SK-N-SH (cell line): Measurements from ENCODE around the gene ZNF532. TPM values are rescaled to one million over a fixed set of nuclear protein-coding genes. Genes with fewer than 3 reads are reported as not detected.

ENCODE experiments used
- CTCF ChIA-PET: fragments of 300-600, 350-600 bp; formaldehyde crosslinking; extraction: SDS; loops from one replicate; lab custom pipeline; 2021; lab: Yijun Ruan, JAX
- POLR2A ChIA-PET: fragments of 350-600 bp; sonication (Branson Sonifier 250); formaldehyde crosslinking; extraction: SDS; loops from one replicate; lab custom pipeline; 2020; ENCODE audit warnings: antibody characterized with exemption, inconsistent platforms; lab: Yijun Ruan, JAX
- DNase-seq: peaks from one replicate; pipeline ENCODE4 v3.0.0; 2012
- H2AFZ ChIP-seq: fragments of 200-600 bp; sonication (generic); 2 replicates; pipeline ENCODE4 v1.8.1; 2016; ENCODE audit warnings: antibody characterized with exemption, mild to moderate bottlenecking, low read depth
- H3F3A ChIP-seq: fragments of 200-600 bp; sonication (generic); replicated peaks from 2 replicates; pipeline ENCODE3; 2016; ENCODE audit warnings: antibody characterized with exemption, mild to moderate bottlenecking; ENCODE audit not compliant: insufficient read depth
- H3K27ac ChIP-seq, 2 experiments: fragments of 200-500 bp in 1 of 2; fragments of 200-600 bp in 1 of 2; sonication (Bioruptor generic) in 1 of 2; sonication (generic), shearing (Covaris generic) in 1 of 2; 2 replicates each; pipeline versions ENCODE4 v1.5.1 to v1.6.1; 2014 to 2016; ENCODE audit warnings: low read depth in 2 of 2, inconsistent platforms in 1 of 2, low read length in 1 of 2, mild to moderate bottlenecking in 1 of 2, mixed read lengths in 1 of 2
- H3K27me3 ChIP-seq: fragments of 200-600 bp; sonication (generic), shearing (Covaris generic); 2 replicates; pipeline ENCODE4 v1.6.1; 2016; ENCODE audit warnings: mixed run types; ENCODE audit not compliant: insufficient read depth
- H3K36me3 ChIP-seq, 2 experiments: fragments of 200-500 bp in 1 of 2; fragments of 200-600 bp in 1 of 2; sonication (Bioruptor generic) in 1 of 2; sonication (generic) in 1 of 2; replicated peaks in 1 of 2; 2 replicates each; pipeline versions ENCODE3 to v1.5.1; 2014 to 2016; ENCODE audit warnings: low read length in 1 of 2, mild to moderate bottlenecking in 1 of 2; ENCODE audit not compliant: insufficient read depth in 2 of 2, control insufficient read depth in 1 of 2
- H3K4me1 ChIP-seq, 2 experiments: fragments of 200-500 bp in 1 of 2; fragments of 200-600 bp in 1 of 2; sonication (Bioruptor generic) in 1 of 2; sonication (generic), shearing (Covaris generic) in 1 of 2; 2 replicates each; pipeline versions ENCODE4 v1.5.1 to v1.6.1; 2014 to 2016; ENCODE audit warnings: low read depth in 1 of 2, low read length in 1 of 2, mixed run types in 1 of 2; ENCODE audit not compliant: insufficient read depth in 2 of 2, control insufficient read depth in 1 of 2
- H3K4me2 ChIP-seq: fragments of 200-600 bp; sonication (generic), shearing (Covaris generic); 2 replicates; pipeline ENCODE4 v1.6.1; 2017; ENCODE audit warnings: mixed run types
- H3K4me3 ChIP-seq, 2 experiments: fragments of 200-500 bp in 1 of 2; fragments of 200-600 bp in 1 of 2; sonication (Bioruptor generic) in 1 of 2; sonication (generic), shearing (Covaris generic) in 1 of 2; 2 replicates each; pipeline versions ENCODE4 v1.5.1 to v1.8.1; 2014 to 2016; ENCODE audit warnings: low read depth in 2 of 2, inconsistent platforms in 1 of 2, low read length in 1 of 2, mild to moderate bottlenecking in 1 of 2, mixed read lengths in 1 of 2, moderate library complexity in 1 of 2
- H3K79me2 ChIP-seq: fragments of 200-600 bp; sonication (generic); 2 replicates; pipeline ENCODE4 v1.8.1; 2017; ENCODE audit warnings: mild to moderate bottlenecking; ENCODE audit not compliant: insufficient read depth
- H3K9ac ChIP-seq: fragments of 200-600 bp; sonication (generic); 2 replicates; pipeline ENCODE4 v1.6.1; 2017; ENCODE audit warnings: mixed run types
- H3K9me2 ChIP-seq: fragments of 200-600 bp; sonication (generic); 2 replicates; pipeline ENCODE4 v1.6.1; 2017; ENCODE audit warnings: mixed run types
- H3K9me3 ChIP-seq: fragments of 200-600 bp; sonication (generic); 2 replicates; pipeline ENCODE4 v1.6.1; 2017; ENCODE audit warnings: mixed run types, mild to moderate bottlenecking, moderate library complexity
- H4K20me1 ChIP-seq: fragments of 200-600 bp; sonication (generic); 2 replicates; pipeline ENCODE4 v1.6.1; 2017; ENCODE audit warnings: mild to moderate bottlenecking, mixed run types; ENCODE audit not compliant: insufficient read depth
- CHD2 ChIP-seq: fragments of 150-350 bp; IDR thresholded peaks from 2 replicates; pipeline ENCODE4 v1.6.1; 2018; ENCODE audit warnings: low read length; ENCODE audit not compliant: partially characterized antibody
- ELF1 ChIP-seq: IDR thresholded peaks from 2 replicates; pipeline ENCODE4 v1.4.0; 2012
- FOSL2 ChIP-seq: IDR thresholded peaks from 2 replicates; pipeline ENCODE4 v1.4.0; 2012; ENCODE audit warnings: low read depth, mild to moderate bottlenecking, moderate library complexity, borderline replicate concordance
- FOXJ3 ChIP-seq: sonication (generic); formaldehyde crosslinking; IDR thresholded peaks from 2 replicates; pipeline ENCODE4 v1.5.1; 2020; ENCODE audit warnings: mild to moderate bottlenecking, missing genetic modification reagents
- FOXM1 ChIP-seq: IDR thresholded peaks from 2 replicates; pipeline ENCODE4 v1.4.0; 2012; ENCODE audit warnings: low read depth, mild to moderate bottlenecking
- GABPA ChIP-seq: IDR thresholded peaks from 2 replicates; pipeline ENCODE4 v1.4.0; 2012; ENCODE audit warnings: low read depth, mild to moderate bottlenecking
- GATA2 ChIP-seq: sonication (generic); formaldehyde crosslinking; IDR thresholded peaks from 2 replicates; pipeline ENCODE4 v1.5.0; 2020; ENCODE audit warnings: mild to moderate bottlenecking, missing genetic modification reagents
- MEF2A ChIP-seq: IDR thresholded peaks from 2 replicates; pipeline ENCODE4 v1.4.0; 2012; ENCODE audit warnings: low read depth, borderline replicate concordance
- MXI1 ChIP-seq: IDR thresholded peaks from 2 replicates; pipeline ENCODE4 v1.6.1; 2012; ENCODE audit warnings: mild to moderate bottlenecking, low read depth, low read length, improper control_type of control experiment
- NFIC ChIP-seq: IDR thresholded peaks from 2 replicates; pipeline ENCODE4 v1.4.0; 2012; ENCODE audit warnings: borderline replicate concordance
- PBX3 ChIP-seq: IDR thresholded peaks from 2 replicates; pipeline ENCODE4; 2012
- POLR2AphosphoS5 ChIP-seq: IDR thresholded peaks from 2 replicates; pipeline ENCODE4 v1.6.1; 2012; ENCODE audit warnings: low read depth, low read length
- RCOR1 ChIP-seq: fragments of 150-350 bp; IDR thresholded peaks from 2 replicates; pipeline ENCODE4 v1.6.1; 2017; ENCODE audit warnings: antibody characterized with exemption, low read length
- RFX5 ChIP-seq: IDR thresholded peaks from 2 replicates; pipeline ENCODE4 v1.6.1; 2012; ENCODE audit warnings: mild to moderate bottlenecking, improper control_type of control experiment, low read length
- SIN3A ChIP-seq: IDR thresholded peaks from 2 replicates; pipeline ENCODE4 v1.6.1; 2012; ENCODE audit warnings: low read depth, mild to moderate bottlenecking, low read length, moderate library complexity, borderline replicate concordance
- SMC3 ChIP-seq: IDR thresholded peaks from 2 replicates; pipeline ENCODE4 v1.6.1; 2012; ENCODE audit warnings: low read depth, low read length, improper control_type of control experiment
- TAF1 ChIP-seq: IDR thresholded peaks from 2 replicates; pipeline ENCODE4 v1.6.1; 2012; ENCODE audit warnings: low read depth, mild to moderate bottlenecking, low read length, moderate library complexity, borderline replicate concordance
- TEAD4 ChIP-seq: IDR thresholded peaks from 2 replicates; pipeline ENCODE4 v1.4.0; 2012; ENCODE audit warnings: mild to moderate bottlenecking, borderline replicate concordance; ENCODE audit not compliant: insufficient read depth
- USF1 ChIP-seq: IDR thresholded peaks from 2 replicates; pipeline ENCODE4 v1.4.0; 2012; ENCODE audit warnings: low read depth, borderline replicate concordance
- WGBS: methylation state at CpG from one replicate; pipeline ENCODE4 v1.1.6; 2017; ENCODE audit warnings: low lambda C conversion rate; 5-methylcytosine and 5-hydroxymethylcytosine counted together
- polyA plus RNA-seq, 3 experiments: library from polyadenylated mRNA; depleted of rRNA; stranded (reverse); fragments of >200 nt; gene quantifications; 2 replicates each; pipeline ENCODE4 v1.2.3, GENCODE V29; 2012

ZNF532 gene
- polyA plus RNA-seq, 1 of the 3 experiments (the other 2 are of a cell fraction) = 34.7 TPM

DNA sequence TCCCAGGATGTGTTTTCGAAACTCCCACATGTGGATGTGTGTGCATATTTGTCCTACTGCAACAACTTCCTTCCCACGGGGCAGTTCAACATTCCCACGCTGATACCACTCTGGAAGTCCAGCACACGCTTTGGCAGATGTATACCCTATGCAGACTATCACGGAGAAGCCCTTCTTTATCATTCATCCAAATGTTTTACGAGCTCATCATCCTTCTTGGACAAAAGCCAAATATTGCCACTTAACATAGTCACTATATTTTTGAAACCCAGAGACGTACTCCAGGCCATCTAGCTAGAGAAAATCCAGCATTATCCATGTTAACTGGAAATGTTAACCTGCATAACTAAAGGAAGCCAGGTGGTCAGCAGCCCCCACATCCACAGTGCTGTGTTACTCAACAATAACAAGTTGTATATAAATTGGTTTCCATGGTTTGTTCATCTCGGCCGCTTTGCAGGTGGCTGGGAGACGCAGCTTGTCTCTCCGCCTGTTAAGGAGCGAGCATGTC lies 131.5 kb downstream of the ZNF532 start (continued):
- peak; percentile 71 for TF ChIP-seq PBX3
- no peak for TF ChIP-seq RFX5
- TF ChIP-seq POLR2AphosphoS5 = peak; percentile 12; the same call in 1 of the 2 replicates
- no peak for TF ChIP-seq MEF2A
- no peak for TF ChIP-seq USF1
- TF ChIP-seq SMC3 = no peak
- TF ChIP-seq SIN3A = no peak

- Histone ChIP-seq H3K4me1 (peaks cover 8 to 55% of the 10 kb centered on the region in 2 experiments; a peak in 3 of 4 replicates), H3K36me3 (no peaks in the 10 kb centered on the region), H3K9me3 (no peaks in the 10 kb centered on the region), H3K27me3 (no peaks in the 10 kb centered on the region), H2AFZ (no peak overlapping the region), H3K4me2 (0 out of 2 replicates have a peak overlapping the region, but pooled peaks have one; percentile 13), H3K9ac (peak overlapping the region; percentile 57; the same call in 1 of the 2 replicates), H4K20me1 (no peaks in the 10 kb centered on the region), H3K4me3 (no peak overlapping the region)
- POLR2A ChIA-PET = no interaction called here
- TF ChIP-seq TAF1 (no peak), FOXJ3 (CRISPR knock-in tag) (no peak), ELF1 (no peak), NFIC (no peak), SIN3A (no peak), RFX5 (no peak), CHD2 (no peak), MXI1 (no peak)
- TF ChIP-seq, all 33 proteins: peak for 0
- H3K79me2 ChIP-seq = no peaks in the 10 kb centered on the region
- DNase-seq = no peak
- CTCF ChIA-PET = interaction anchor here (1.0 kb wide), 1 partner anchor 31 kb away, joined by 4 read pairs; no protein-coding TSS in a partner anchor
- peaks cover 76% of the 10 kb centered on the region for H3F3A ChIP-seq
- H3K27ac ChIP-seq = peak overlapping the region; percentile 12 to 100; a peak in 2 of 4 replicates
- no peaks in the 10 kb centered on the region for H3K9me2 ChIP-seq
- 93% methylated on average over 7 of the region's 7 CpGs for WGBS
Measured at GRCh38 chr18:58996696-58997095, 132.0 kb downstream of the ZNF532 start.

DNA sequence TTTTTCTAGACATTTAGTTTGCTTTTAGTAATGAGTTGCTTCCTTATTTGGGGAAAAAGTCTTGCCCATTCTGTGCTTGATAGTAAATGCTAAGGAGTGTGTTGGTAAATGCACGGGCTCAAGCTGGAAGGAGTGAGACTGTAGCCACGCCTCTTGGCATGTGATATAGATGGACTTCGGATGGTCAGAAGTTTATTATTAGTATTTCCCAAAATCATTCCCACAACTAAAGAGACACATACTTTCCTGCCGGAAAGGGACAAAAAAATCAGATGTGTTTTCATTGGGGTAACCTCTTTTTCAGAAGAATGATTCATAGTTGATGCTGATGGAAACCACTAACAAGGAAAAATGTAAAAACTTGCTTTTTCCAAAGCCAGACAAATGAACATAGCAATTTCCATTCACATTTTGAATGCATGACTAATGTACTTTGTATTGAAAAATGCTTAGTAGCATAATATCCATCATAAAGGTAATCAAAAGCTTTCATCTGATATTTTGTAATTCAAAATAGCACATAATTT lies 133.2 kb downstream of the ZNF532 start:
- H3K79me2 ChIP-seq = no peaks in the 10 kb centered on the region
- no peaks in the 10 kb centered on the region for H3K9me2 ChIP-seq
- H3K27ac ChIP-seq = peak overlapping the region; percentile 64 to 100; a peak in 3 of 4 replicates
- H3K9ac ChIP-seq = peak overlapping the region; percentile 72; the same call in 1 of the 2 replicates
- ChIA-PET CTCF (interaction anchor here (1.2 kb wide), 1 partner anchor 87 kb away, joined by 4 read pairs; no protein-coding TSS in a partner anchor), POLR2A (interaction anchor here (0.7 kb wide), 1 partner anchor 117 kb away, joined by 4 read pairs; no protein-coding TSS in a partner anchor)
- no peak overlapping the region for H2AFZ ChIP-seq
- H3F3A ChIP-seq = peaks cover 65% of the 10 kb centered on the region
- H3K9me3 ChIP-seq = no peaks in the 10 kb centered on the region
- no peaks in the 10 kb centered on the region for H4K20me1 ChIP-seq
- H3K4me1 ChIP-seq = peaks cover 4 to 43% of the 10 kb centered on the region in 2 experiments; a peak in 3 of 4 replicates
- no peaks in the 10 kb centered on the region for H3K36me3 ChIP-seq
- DNase-seq = no peak
- H3K4me3 ChIP-seq = peak overlapping the region in 1 of 2 experiments; percentile 41; a peak in 1 of 4 replicates
- 17% methylated on average over 4 of the region's 4 CpGs for WGBS
- H3K27me3 ChIP-seq = no peaks in the 10 kb centered on the region
- H3K4me2 ChIP-seq = peak overlapping the region; percentile 69
- no peak for TF ChIP-seq FOXJ3 (CRISPR knock-in tag)
- TF ChIP-seq GABPA = 0 out of 2 replicates have a peak, but pooled peaks have one; percentile 20
- TF ChIP-seq FOXM1 = peak; percentile 55; the same call in 1 of the 2 replicates
- TF ChIP-seq GATA2 (CRISPR knock-in tag) = no peak
- peak; percentile 80 for TF ChIP-seq PBX3
- peak; percentile 87 for TF ChIP-seq FOSL2
- no peak for TF ChIP-seq RCOR1
- no peak for TF ChIP-seq CHD2
- 0 out of 2 replicates have a peak, but pooled peaks have one; percentile 40 for TF ChIP-seq ELF1
- peak; percentile 3; the same call in 1 of the 2 replicates for TF ChIP-seq MEF2A
- peak; percentile 71 for TF ChIP-seq TEAD4
